COLO829 (cell line): ENCODE measurements around the gene VPS37B.
A peak's percentile ranks its signal among the peaks of the same experiment; 100 is the strongest.

Experiments
- DNase-seq: peaks from one replicate; pipeline ENCODE4 v3.0.0; 2012; ENCODE audit warnings: low spot score

The VPS37B gene

GRCh38 chr12:122866379-122866778 is 29.5 kb downstream of the VPS37B start:
- DNase-seq = no peak

- DNase-seq = no peak
These were observed 30.4 kb downstream of the VPS37B start for GRCh38 chr12:122865268-122866231.

GRCh38 chr12:122864894-122865253 is 31.1 kb downstream of the VPS37B start:
- DNase-seq = no peak

GRCh38 chr12:122862872-122863701 is 32.8 kb downstream of the VPS37B start:
- DNase-seq = no peak

GRCh38 chr12:122862110-122862634 is 33.8 kb downstream of the VPS37B start:
- DNase-seq = no peak

GRCh38 chr12:122861587-122861970 is 34.3 kb downstream of the VPS37B start:
- no peak for DNase-seq

- no peak for DNase-seq
These were observed 34.9 kb downstream of the VPS37B start for GRCh38 chr12:122860854-122861586.

- DNase-seq = peak; percentile 68
These were observed 35.7 kb downstream of the VPS37B start for GRCh38 chr12:122860040-122860853.

GRCh38 chr12:122859303-122860039 is 36.5 kb downstream of the VPS37B start:
- no peak for DNase-seq

GRCh38 chr12:122858591-122859302 is 37.2 kb downstream of the VPS37B start:
- DNase-seq = no peak

- DNase-seq = no peak
These were observed 37.8 kb downstream of the VPS37B start for GRCh38 chr12:122858171-122858570.

- DNase-seq = no peak
These were observed 38.8 kb downstream of the VPS37B start for GRCh38 chr12:122856999-122857671.

- DNase-seq = no peak
These were observed 39.7 kb downstream of the VPS37B start for GRCh38 chr12:122855928-122856831.

GRCh38 chr12:122855071-122855829 is 40.7 kb downstream of the VPS37B start:
- DNase-seq = no peak

GRCh38 chr12:122854554-122854953 is 41.4 kb downstream of the VPS37B start:
- no peak for DNase-seq

- DNase-seq = no peak
These were observed 42.2 kb downstream of the VPS37B start for GRCh38 chr12:122853582-122854245.
